H9 (cell line): Measurements from ENCODE around the gene OR2V1. TPM values are rescaled to one million over a fixed set of nuclear protein-coding genes. Genes with fewer than 3 reads are reported as not detected.

ENCODE experiments used
- DNase-seq: peaks from one replicate; pipeline ENCODE4 v3.0.0-alpha.2; 2017
- H2AFZ ChIP-seq: one replicate; pipeline ENCODE4 v1.6.1; 2013; ENCODE audit warnings: mild to moderate bottlenecking, low read length, control low read depth, moderate library complexity
- H2AK5ac ChIP-seq: 2 replicates; pipeline ENCODE4 v1.6.1; 2013; ENCODE audit warnings: low read length, control low read depth, mixed read lengths; ENCODE audit not compliant: insufficient read length
- H2BK120ac ChIP-seq: one replicate; pipeline ENCODE4 v1.6.1; 2013; ENCODE audit warnings: low read depth, mild to moderate bottlenecking, low read length, control low read depth, inconsistent platforms; ENCODE audit not compliant: poor library complexity, severe bottlenecking
- H2BK12ac ChIP-seq: 2 replicates; pipeline ENCODE4 v1.6.1; 2013; ENCODE audit warnings: low read length, control low read depth, mixed read lengths, low read depth; ENCODE audit not compliant: insufficient read length
- H2BK15ac ChIP-seq: 2 replicates; pipeline ENCODE4 v1.6.1; 2013; ENCODE audit warnings: low read depth, low read length, control low read depth
- H2BK20ac ChIP-seq: one replicate; pipeline ENCODE4 v1.6.1; 2013; ENCODE audit warnings: low read depth, mild to moderate bottlenecking, low read length, control low read depth, inconsistent platforms; ENCODE audit not compliant: poor library complexity, severe bottlenecking
- H2BK5ac ChIP-seq: 2 replicates; pipeline ENCODE4 v1.6.1; 2013; ENCODE audit warnings: low read length, control low read depth, mixed read lengths; ENCODE audit not compliant: insufficient read length
- H3K14ac ChIP-seq: 2 replicates; pipeline ENCODE4 v1.6.1; 2013; ENCODE audit warnings: low read length, control low read depth; ENCODE audit not compliant: insufficient read depth
- H3K18ac ChIP-seq: 2 replicates; pipeline ENCODE4 v1.6.1; 2013; ENCODE audit warnings: low read depth, mild to moderate bottlenecking, mixed read lengths, low read length, control low read depth; ENCODE audit not compliant: insufficient read length
- H3K23ac ChIP-seq: 2 replicates; pipeline ENCODE4 v1.6.1; 2013; ENCODE audit warnings: low read length, control low read depth, mixed read lengths, low read depth; ENCODE audit not compliant: insufficient read length
- H3K23me2 ChIP-seq: 2 replicates; pipeline ENCODE4 v1.6.1; 2013; ENCODE audit warnings: low read depth, mild to moderate bottlenecking, mixed read lengths, low read length, control low read depth; ENCODE audit not compliant: insufficient read length, poor library complexity, severe bottlenecking
- H3K27ac ChIP-seq: 2 replicates; pipeline ENCODE4 v1.5.1; 2013; ENCODE audit warnings: low read length, control low read depth, mixed read lengths, low read depth; ENCODE audit not compliant: insufficient read length
- H3K27me3 ChIP-seq: 2 replicates; pipeline ENCODE4 v1.6.1; 2013; ENCODE audit warnings: low read length, control low read depth, inconsistent platforms; ENCODE audit not compliant: insufficient read depth
- H3K4ac ChIP-seq: 2 replicates; pipeline ENCODE4 v1.6.1; 2013; ENCODE audit warnings: low read depth, mild to moderate bottlenecking, control low read depth, inconsistent platforms, low read length, moderate library complexity
- H3K4me1 ChIP-seq: 2 replicates; pipeline ENCODE4 v1.6.1; 2013; ENCODE audit warnings: low read length, control low read depth, inconsistent platforms; ENCODE audit not compliant: insufficient read depth
- H3K4me2 ChIP-seq: 2 replicates; pipeline ENCODE4 v1.6.1; 2013; ENCODE audit warnings: low read length, control low read depth, mixed read lengths; ENCODE audit not compliant: insufficient read length, insufficient read depth
- H3K56ac ChIP-seq: 2 replicates; pipeline ENCODE4 v1.6.1; 2013; ENCODE audit warnings: low read depth, mild to moderate bottlenecking, mixed read lengths, low read length, control low read depth; ENCODE audit not compliant: insufficient read length
- H3K79me1 ChIP-seq: 2 replicates; pipeline ENCODE4 v1.6.1; 2013; ENCODE audit warnings: low read depth, mild to moderate bottlenecking, moderate library complexity, low read length, control low read depth, inconsistent platforms; ENCODE audit not compliant: insufficient read depth, poor library complexity, severe bottlenecking
- H3K79me2 ChIP-seq: 2 replicates; pipeline ENCODE4 v1.6.1; 2013; ENCODE audit warnings: low read length, control low read depth, inconsistent platforms; ENCODE audit not compliant: insufficient read depth
- H3K9ac ChIP-seq: 2 replicates; pipeline ENCODE4 v1.6.1; 2013; ENCODE audit warnings: low read length, control low read depth, mixed read lengths; ENCODE audit not compliant: insufficient read length; ENCODE audit errors: extremely low read depth
- H3K9me3 ChIP-seq: one replicate; pipeline ENCODE4 v1.6.1; 2013; ENCODE audit warnings: low read depth, low read length, inconsistent platforms; ENCODE audit not compliant: control insufficient read depth
- H3T11ph ChIP-seq: one replicate; pipeline ENCODE4 v1.6.1; 2013; ENCODE audit warnings: mild to moderate bottlenecking, low read length, control low read depth, inconsistent platforms
- H4K20me1 ChIP-seq: one replicate; pipeline ENCODE4 v1.6.1; 2013; ENCODE audit not compliant: control insufficient read depth, insufficient read length, insufficient read depth
- H4K5ac ChIP-seq: 2 replicates; pipeline ENCODE4 v1.6.1; 2013; ENCODE audit warnings: low read depth, mild to moderate bottlenecking, mixed read lengths, low read length, control low read depth; ENCODE audit not compliant: insufficient read length
- H4K8ac ChIP-seq: replicated peaks from 2 replicates; pipeline ENCODE4 v1.6.1; 2013; ENCODE audit warnings: low read length, control low read depth, mixed read lengths, low read depth; ENCODE audit not compliant: insufficient read length
- H4K91ac ChIP-seq: 2 replicates; pipeline ENCODE4 v1.6.1; 2013; ENCODE audit warnings: low read depth, mild to moderate bottlenecking, moderate library complexity, mixed read lengths, low read length, control low read depth; ENCODE audit not compliant: insufficient read length
- H3K27ac Mint-ChIP-seq, 3 experiments: 2 replicates in 2 of 3; 3 replicates in 1 of 3; pipeline ENCODE4 v1.8.0; 2020 to 2021; ENCODE audit warnings: mixed read lengths in 3 of 3, mild to moderate bottlenecking in 1 of 3, moderate library complexity in 1 of 3
- H3K27me3 Mint-ChIP-seq: 2 replicates; pipeline ENCODE4 v1.8.0; 2021; ENCODE audit warnings: low read depth, mild to moderate bottlenecking, moderate library complexity, mixed read lengths
- H3K36me3 Mint-ChIP-seq, 3 experiments: 2 replicates in 2 of 3; 3 replicates in 1 of 3; pipeline ENCODE4 v1.8.0; 2020 to 2021; ENCODE audit warnings: low read depth in 3 of 3, mixed read lengths in 3 of 3; ENCODE audit not compliant: insufficient read depth in 1 of 3
- H3K4me1 Mint-ChIP-seq, 2 experiments: 2 replicates each; pipeline ENCODE4 v1.8.0; 2020; ENCODE audit warnings: mixed read lengths in 2 of 2
- H3K4me3 Mint-ChIP-seq, 2 experiments: 2 replicates in 1 of 2; 3 replicates in 1 of 2; pipeline ENCODE4 v1.8.0; 2020 to 2021; ENCODE audit warnings: mild to moderate bottlenecking in 2 of 2, mixed read lengths in 2 of 2, moderate library complexity in 1 of 2
- H3K9me3 Mint-ChIP-seq, 2 experiments: 2 replicates in 1 of 2; 3 replicates in 1 of 2; pipeline ENCODE4 v1.8.0; 2020; ENCODE audit warnings: mild to moderate bottlenecking in 2 of 2, mixed read lengths in 2 of 2, moderate library complexity in 1 of 2
- CTCF ChIP-seq: fragments of 200-600 bp; sonication (generic); conservative IDR thresholded peaks from 3 replicates; pipeline ENCODE4 v1.8.0; 2021; ENCODE audit warnings: antibody characterized with exemption, mild to moderate bottlenecking
- WGBS: extraction: QIAGEN DNeasy Blood & Tissue Kit; methylation state at CpG from one replicate; pipeline ENCODE4 v1.1.7; 2013; ENCODE audit warnings: missing lambda C conversion rate, low lambda C conversion rate, mixed read lengths; ENCODE audit not compliant: insufficient read length; ENCODE audit errors: extremely low coverage; 5-methylcytosine and 5-hydroxymethylcytosine counted together
- total RNA-seq: library from RNA; stranded (reverse); gene quantifications from 2 replicates; pipeline ENCODE4 v1.2.1, GENCODE V29; 2021

OR2V1 gene
- total RNA-seq, 1 experiment from 2014 or later = not detected

- H4K91ac ChIP-seq = no peak overlapping the region
- no peaks in the 10 kb centered on the region for H3K36me3 Mint-ChIP-seq
- H2AFZ ChIP-seq = no peak overlapping the region
- no peak overlapping the region for H3K56ac ChIP-seq
- H3K4me1 ChIP-seq = 0 out of 2 replicates have a peak, but pooled peaks cover 2% of the 10 kb centered on the region
- H3T11ph ChIP-seq = no peak overlapping the region
- no peak for TF ChIP-seq CTCF
- H4K5ac ChIP-seq = no peak overlapping the region
- H3K18ac ChIP-seq = no peak overlapping the region
- no peak overlapping the region for H2BK20ac ChIP-seq
- H3K27ac ChIP-seq = no peak overlapping the region
- peaks cover 7 to 15% of the 10 kb centered on the region in 2 experiments; a peak in 3 of 4 replicates for H3K4me1 Mint-ChIP-seq
- H3K4me3 Mint-ChIP-seq = no peak overlapping the region
- H3K27me3 Mint-ChIP-seq = peaks cover 49% of the 10 kb centered on the region
- H4K8ac ChIP-seq = no peak overlapping the region
- H2BK12ac ChIP-seq = no peak overlapping the region
- no peak overlapping the region for H2BK15ac ChIP-seq
- no peaks in the 10 kb centered on the region for H3K79me1 ChIP-seq
- H3K9ac ChIP-seq = no peak overlapping the region
- no peaks in the 10 kb centered on the region; the same call in 1 of the 2 replicates for H3K27me3 ChIP-seq
- no peaks in the 10 kb centered on the region for H3K79me2 ChIP-seq
- DNase-seq = no peak
- no peaks in the 10 kb centered on the region for H4K20me1 ChIP-seq
- no CpG with 5 or more reads among the region's 17 CpGs for WGBS
- no peak overlapping the region for H2BK5ac ChIP-seq
- H2BK120ac ChIP-seq = no peak overlapping the region
- no peaks in the 10 kb centered on the region for H3K23me2 ChIP-seq
- H3K23ac ChIP-seq = no peak overlapping the region
- H3K4ac ChIP-seq = no peak overlapping the region
- H3K4me2 ChIP-seq = no peak overlapping the region
- no peak overlapping the region for H2AK5ac ChIP-seq
- no peak overlapping the region for H3K14ac ChIP-seq
- no peak overlapping the region for H3K27ac Mint-ChIP-seq
- H3K9me3 ChIP-seq = no peaks in the 10 kb centered on the region
- H3K9me3 Mint-ChIP-seq = no peaks in the 10 kb centered on the region; a peak in 2 of 5 replicates
Observed at GRCh38 chr5:181086026-181086883, 44.7 kb downstream of the OR2V1 start.
